Thyroid gland (tissue), 4 donors: Measurements from ENCODE around the gene MAGI1. TPM values are rescaled to one million over a fixed set of nuclear protein-coding genes. Genes with fewer than 3 reads are reported as not detected.

Experiments used
- DNase-seq, 2 donors: peaks; one replicate each; pipeline ENCODE4 v3.0.0-alpha.2; 2019
- H3K27ac ChIP-seq, 3 donors: fragments of 200-600 bp; sonication (generic); 1 replicate in 2 of 3; 2 replicates in 1 of 3; pipeline ENCODE4 v1.5.1; 2016 to 2019; ENCODE audit warnings: mild to moderate bottlenecking in 1 of 3, moderate library complexity in 1 of 3
- H3K27me3 ChIP-seq: fragments of 200-600 bp; sonication (generic); one replicate; pipeline ENCODE4 v1.5.1; 2019
- H3K36me3 ChIP-seq, 2 donors: fragments of 200-600 bp; sonication (generic); one replicate each; pipeline ENCODE4 v1.5.1; 2016 to 2019
- H3K4me1 ChIP-seq, 2 donors: fragments of 200-600 bp; sonication (generic); one replicate each; pipeline ENCODE4 v1.5.1; 2017 to 2019
- H3K4me3 ChIP-seq, 3 donors: fragments of 200-600 bp; sonication (generic); replicated peaks in 1 of 3; 1 replicate in 2 of 3; 2 replicates in 1 of 3; pipeline ENCODE4 v1.5.1; 2016; ENCODE audit warnings: mild to moderate bottlenecking in 1 of 3
- H3K9me3 ChIP-seq: fragments of 200-600 bp; sonication (generic); one replicate; pipeline ENCODE4 v1.5.1; 2017
- POLR2A ChIP-seq, 2 donors: fragments of 450-650 bp; IDR thresholded peaks; one replicate each; pipeline ENCODE4 v1.6.1; 2017; ENCODE audit warnings: antibody characterized with exemption in 2 of 2, mild to moderate bottlenecking in 2 of 2, moderate library complexity in 1 of 2
- WGBS, 2 donors: methylation state at CpG; one replicate each; pipeline ENCODE4 v1.1.5; 2017; 5-methylcytosine and 5-hydroxymethylcytosine counted together
- intact Hi-C: fragments of 100-400 bp; cut with DNase I; formaldehyde crosslinking; loops from one replicate; pipeline ENCODE4 v1.15.1; 2023
- total RNA-seq, 4 donors: library from RNA; depleted of rRNA; stranded (reverse); fragments of >200 nt; gene quantifications; one replicate each; pipeline ENCODE4 v1.2.3, GENCODE V29; 2016
- TF ChIP-seq, protein P1 (sequence below), 6 experiments: fragments of 200-600 bp in 3 of 6; fragments of 450-650 bp in 3 of 6; sonication (generic) in 3 of 6; IDR thresholded peaks; one replicate each; pipeline ENCODE4 v1.5.1; 2016 to 2019; ENCODE audit warnings: antibody characterized with exemption in 6 of 6, mild to moderate bottlenecking in 2 of 6, inconsistent platforms in 1 of 6, moderate library complexity in 1 of 6

The MAGI1 gene
- total RNA-seq, 4 donors from 2014 or later: 60.5 to 123 (median 87.5) TPM

DNA sequence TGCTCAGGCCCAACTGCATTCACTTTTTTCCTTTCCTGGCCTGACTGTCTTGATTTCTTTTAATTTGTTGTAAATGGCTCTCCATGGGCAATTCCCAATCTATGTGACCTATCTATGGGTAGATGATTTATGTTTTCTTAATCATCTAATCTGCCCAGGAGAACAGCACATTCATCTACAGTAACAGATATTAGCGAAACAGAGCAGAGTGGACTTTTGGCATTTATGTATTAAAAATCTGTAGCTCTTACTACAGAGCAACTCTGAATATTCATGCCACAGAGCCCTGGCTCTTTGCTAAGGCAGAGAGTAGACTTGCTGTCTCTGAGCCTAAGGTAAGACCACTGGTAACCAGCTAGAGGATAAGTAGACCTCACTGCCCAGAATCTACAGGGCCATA is 676.0 kb downstream of the MAGI1 start:
- intact Hi-C loops: no loop called here
- no peaks in the 10 kb centered on the region for H3K4me1 ChIP-seq
- H3K27ac ChIP-seq: no peak overlapping the region
- H3K27me3 ChIP-seq: no peaks in the 10 kb centered on the region
- DNase-seq: no peak
- no peaks in the 10 kb centered on the region for H3K36me3 ChIP-seq
- no peak for TF ChIP-seq POLR2A (IDR thresholded peaks at IDR 0.05)
- TF ChIP-seq, protein P1, sequence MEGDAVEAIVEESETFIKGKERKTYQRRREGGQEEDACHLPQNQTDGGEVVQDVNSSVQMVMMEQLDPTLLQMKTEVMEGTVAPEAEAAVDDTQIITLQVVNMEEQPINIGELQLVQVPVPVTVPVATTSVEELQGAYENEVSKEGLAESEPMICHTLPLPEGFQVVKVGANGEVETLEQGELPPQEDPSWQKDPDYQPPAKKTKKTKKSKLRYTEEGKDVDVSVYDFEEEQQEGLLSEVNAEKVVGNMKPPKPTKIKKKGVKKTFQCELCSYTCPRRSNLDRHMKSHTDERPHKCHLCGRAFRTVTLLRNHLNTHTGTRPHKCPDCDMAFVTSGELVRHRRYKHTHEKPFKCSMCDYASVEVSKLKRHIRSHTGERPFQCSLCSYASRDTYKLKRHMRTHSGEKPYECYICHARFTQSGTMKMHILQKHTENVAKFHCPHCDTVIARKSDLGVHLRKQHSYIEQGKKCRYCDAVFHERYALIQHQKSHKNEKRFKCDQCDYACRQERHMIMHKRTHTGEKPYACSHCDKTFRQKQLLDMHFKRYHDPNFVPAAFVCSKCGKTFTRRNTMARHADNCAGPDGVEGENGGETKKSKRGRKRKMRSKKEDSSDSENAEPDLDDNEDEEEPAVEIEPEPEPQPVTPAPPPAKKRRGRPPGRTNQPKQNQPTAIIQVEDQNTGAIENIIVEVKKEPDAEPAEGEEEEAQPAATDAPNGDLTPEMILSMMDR (IDR thresholded peaks at IDR 0.05): no peak
- no peak overlapping the region for H3K4me3 ChIP-seq
- H3K9me3 ChIP-seq: no peaks in the 10 kb centered on the region
- 95 to 96% methylated on average over 1 of the region's 1 CpG for WGBS, 2 donors

DNA sequence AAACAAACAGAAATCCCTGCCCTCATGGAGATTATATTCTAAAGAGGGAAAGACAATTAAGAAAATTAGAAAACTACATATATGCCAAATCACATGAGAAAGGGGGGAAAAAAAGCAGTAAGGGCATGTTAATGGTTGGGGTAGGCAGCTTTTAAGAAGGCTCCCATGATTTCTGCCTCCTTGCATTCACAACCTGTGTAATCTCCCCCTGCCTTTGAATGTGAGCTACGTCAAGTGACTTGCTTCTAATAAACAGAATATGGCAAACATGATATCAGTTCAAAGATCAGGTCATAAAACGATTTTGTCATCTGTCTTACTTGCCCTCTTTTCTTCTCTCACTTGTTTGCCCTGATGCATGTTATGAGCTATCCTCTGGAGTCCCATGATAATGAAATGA is 677.3 kb downstream of the MAGI1 start:
- WGBS, 2 donors: 95 to 96% methylated on average over 2 of the region's 2 CpGs
- Histone ChIP-seq H3K27me3 (no peaks in the 10 kb centered on the region), H3K36me3 (peaks cover 0 to 3% of the 10 kb centered on the region in 2 donors), H3K4me3 (no peak overlapping the region), H3K4me1 (no peaks in the 10 kb centered on the region), H3K9me3 (no peaks in the 10 kb centered on the region), H3K27ac (no peak overlapping the region)
- DNase-seq: no peak
- intact Hi-C loops: no loop called here
- TF ChIP-seq, protein P1 (IDR thresholded peaks at IDR 0.05): no peak
- TF ChIP-seq POLR2A (IDR thresholded peaks at IDR 0.05): no peak

DNA sequence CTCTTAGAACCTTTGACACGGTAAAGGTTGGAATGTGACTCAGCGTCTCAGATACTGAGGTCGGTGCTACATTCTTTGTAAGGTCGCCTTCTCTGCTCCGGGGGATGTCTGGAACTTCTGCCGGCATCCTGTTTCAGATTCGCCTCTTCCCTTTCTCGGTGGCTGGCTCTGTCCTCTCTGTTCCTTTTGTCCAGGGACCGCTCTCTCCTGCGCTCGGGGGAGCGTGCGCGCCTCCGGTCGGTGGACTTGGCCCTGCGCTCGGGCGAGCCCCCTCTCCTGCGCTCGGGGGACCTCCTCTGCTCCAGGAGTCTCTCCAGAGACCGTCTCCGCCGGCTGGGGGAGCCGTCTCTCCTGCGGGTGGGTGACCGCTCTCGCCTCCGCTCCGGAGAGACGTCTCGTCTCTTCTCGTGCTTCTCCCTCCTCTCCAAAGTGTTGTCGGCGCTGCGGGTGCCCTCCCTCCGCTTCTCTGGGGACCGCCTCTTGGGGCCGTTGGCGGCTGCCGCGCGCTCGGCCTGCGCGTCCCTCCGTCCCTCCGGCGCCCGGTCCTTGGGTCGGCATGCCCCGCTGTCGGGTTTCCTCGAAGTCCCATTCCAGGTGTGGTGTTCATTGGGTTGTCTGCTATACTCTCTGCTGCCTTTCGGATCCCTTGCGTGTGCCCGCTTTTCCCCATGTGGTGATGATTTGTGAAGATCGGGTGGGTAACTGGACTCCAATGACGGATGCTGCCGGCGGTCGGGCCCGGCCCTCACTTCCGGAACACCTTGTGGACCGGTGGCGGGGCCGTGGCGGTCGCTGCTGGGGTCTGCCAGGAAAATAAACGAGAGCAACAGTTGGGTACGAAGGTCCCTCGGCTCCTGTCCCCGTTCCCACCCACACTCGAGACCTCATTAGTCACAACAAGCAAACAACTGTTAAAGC is 682.1 kb downstream of the MAGI1 start:
- WGBS, 2 donors: 76 to 82% methylated on average over 74 of the region's 74 CpGs

DNA sequence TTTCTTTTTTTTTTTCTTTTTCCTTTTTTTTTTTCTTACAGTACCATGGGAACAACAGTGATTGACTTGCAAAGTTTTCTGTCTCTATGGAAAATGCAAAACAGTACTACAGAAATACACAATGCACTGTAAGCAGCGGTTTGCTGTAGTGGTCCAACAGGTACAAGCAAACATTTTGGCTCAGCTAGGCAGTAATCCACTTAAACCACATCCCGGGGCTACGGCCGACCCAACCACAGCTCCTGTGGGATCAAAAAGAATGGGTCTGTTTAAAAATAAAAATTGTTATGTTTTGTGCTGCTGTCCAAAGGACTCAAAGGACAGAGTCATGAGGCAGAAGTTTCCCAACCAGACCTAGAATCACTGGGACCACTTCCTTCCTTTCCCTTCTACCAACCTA is 683.8 kb downstream of the MAGI1 start:
- TF ChIP-seq, protein P1 (IDR thresholded peaks at IDR 0.05): no peak
- TF ChIP-seq POLR2A (IDR thresholded peaks at IDR 0.05): no peak
- H3K27me3 ChIP-seq: no peaks in the 10 kb centered on the region
- peaks cover 0 to 9% of the 10 kb centered on the region in 2 donors for H3K36me3 ChIP-seq
- no peak for DNase-seq
- H3K4me3 ChIP-seq: no peak overlapping the region
- intact Hi-C loops: no loop called here
- no peak overlapping the region for H3K27ac ChIP-seq
- WGBS, 2 donors: 79 to 88% methylated on average over 4 of the region's 4 CpGs
- peaks cover 0 to 4% of the 10 kb centered on the region in 2 donors for H3K4me1 ChIP-seq
- no peaks in the 10 kb centered on the region for H3K9me3 ChIP-seq

More for the DNA sequence above, 682.1 kb downstream of the MAGI1 start:
- no peak for DNase-seq
- Histone ChIP-seq H3K27ac (no peak overlapping the region), H3K9me3 (no peaks in the 10 kb centered on the region), H3K36me3 (peaks cover 0 to 9% of the 10 kb centered on the region in 2 donors), H3K4me3 (no peak overlapping the region), H3K27me3 (no peaks in the 10 kb centered on the region), H3K4me1 (peaks cover 0 to 4% of the 10 kb centered on the region in 2 donors)
- TF ChIP-seq, protein P1 (IDR thresholded peaks at IDR 0.05): no peak
- TF ChIP-seq POLR2A (IDR thresholded peaks at IDR 0.05): no peak
- intact Hi-C loops: no loop called here

DNA sequence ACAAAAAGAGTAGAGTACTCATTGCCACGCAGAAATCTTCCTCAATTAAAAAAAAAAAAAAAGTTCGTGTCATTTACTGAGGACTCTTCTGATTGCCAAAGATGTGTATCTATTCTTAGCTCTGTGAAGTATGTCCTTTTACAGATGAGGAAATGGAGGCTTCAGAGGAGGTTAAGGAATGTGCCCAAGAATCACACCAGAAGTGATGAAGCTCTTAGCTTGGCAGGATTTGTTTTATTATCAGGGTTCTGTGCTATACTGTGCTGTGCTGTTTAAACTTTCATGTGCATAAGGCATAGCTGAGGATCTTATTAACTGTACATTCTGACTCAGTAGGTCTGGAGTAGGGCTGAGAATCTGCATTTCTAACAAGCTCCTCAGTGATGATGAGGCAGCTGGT is 685.8 kb downstream of the MAGI1 start:
- H3K4me3 ChIP-seq: no peak overlapping the region
- DNase-seq: no peak
- WGBS, 2 donors: 47 to 55% methylated on average over 2 of the region's 2 CpGs
- no peaks in the 10 kb centered on the region for H3K27me3 ChIP-seq
- H3K27ac ChIP-seq: no peak overlapping the region
- H3K4me1 ChIP-seq: peaks cover 0 to 9% of the 10 kb centered on the region in 2 donors
- H3K9me3 ChIP-seq: no peaks in the 10 kb centered on the region
- intact Hi-C loops: no loop called here
- TF ChIP-seq, protein P1 (IDR thresholded peaks at IDR 0.05): no peak
- TF ChIP-seq POLR2A (IDR thresholded peaks at IDR 0.05): no peak
- H3K36me3 ChIP-seq: peaks cover 0 to 9% of the 10 kb centered on the region in 2 donors
